Measurements from ENCODE around the gene TTC31. TPM values are rescaled to one million over a fixed set of nuclear protein-coding genes. Genes with fewer than 3 reads are reported as not detected.

The TTC31 gene
- total RNA-seq, 1 experiment from 2014 or later: 26.4 TPM

DNA sequence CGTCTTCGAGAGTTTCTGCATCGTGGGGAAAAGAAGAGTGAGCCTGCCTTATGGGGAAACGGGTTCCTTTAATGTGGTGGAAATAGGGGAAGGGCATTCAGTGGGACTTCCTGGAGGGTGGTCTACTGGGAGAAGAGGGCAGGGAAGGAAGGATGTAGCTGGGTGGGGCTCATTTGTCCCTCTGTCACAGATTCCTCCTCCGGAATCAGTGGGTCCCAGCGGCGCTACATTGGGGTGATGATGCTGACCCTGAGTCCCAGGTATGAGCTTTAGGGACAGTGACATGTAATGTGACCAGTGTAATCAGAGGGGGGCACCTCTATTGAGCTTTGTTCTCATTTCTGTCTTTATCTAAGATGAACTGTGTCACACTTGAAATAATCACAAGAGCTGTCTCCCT lies 48.8 kb downstream of the TTC31 start (continued):
- TF ChIP-seq, protein P1, sequence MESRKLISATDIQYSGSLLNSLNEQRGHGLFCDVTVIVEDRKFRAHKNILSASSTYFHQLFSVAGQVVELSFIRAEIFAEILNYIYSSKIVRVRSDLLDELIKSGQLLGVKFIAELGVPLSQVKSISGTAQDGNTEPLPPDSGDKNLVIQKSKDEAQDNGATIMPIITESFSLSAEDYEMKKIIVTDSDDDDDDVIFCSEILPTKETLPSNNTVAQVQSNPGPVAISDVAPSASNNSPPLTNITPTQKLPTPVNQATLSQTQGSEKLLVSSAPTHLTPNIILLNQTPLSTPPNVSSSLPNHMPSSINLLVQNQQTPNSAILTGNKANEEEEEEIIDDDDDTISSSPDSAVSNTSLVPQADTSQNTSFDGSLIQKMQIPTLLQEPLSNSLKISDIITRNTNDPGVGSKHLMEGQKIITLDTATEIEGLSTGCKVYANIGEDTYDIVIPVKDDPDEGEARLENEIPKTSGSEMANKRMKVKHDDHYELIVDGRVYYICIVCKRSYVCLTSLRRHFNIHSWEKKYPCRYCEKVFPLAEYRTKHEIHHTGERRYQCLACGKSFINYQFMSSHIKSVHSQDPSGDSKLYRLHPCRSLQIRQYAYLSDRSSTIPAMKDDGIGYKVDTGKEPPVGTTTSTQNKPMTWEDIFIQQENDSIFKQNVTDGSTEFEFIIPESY (IDR thresholded peaks at IDR 0.05; ENCODE audit: extremely low read depth, insufficient replicate concordance, low read length): no peak
- TF ChIP-seq ZFX (IDR thresholded peaks at IDR 0.05) (no peak), ATF3 (IDR thresholded peaks at IDR 0.05) (no peak), EZH2 (IDR thresholded peaks at IDR 0.05) (no peak), SIN3A (IDR thresholded peaks at IDR 0.05; ENCODE audit: low read depth) (no peak), ELF1 (IDR thresholded peaks at IDR 0.05; ENCODE audit: borderline replicate concordance, low read depth) (no peak), EZH2phosphoT487 (IDR thresholded peaks at IDR 0.05; ENCODE audit: borderline replicate concordance) (no peak), SRF (IDR thresholded peaks at IDR 0.05; ENCODE audit: low read depth) (no peak), YY1 (IDR thresholded peaks at IDR 0.05; ENCODE audit: extremely low read depth, insufficient replicate concordance, low read depth, low read length) (no peak)

DNA sequence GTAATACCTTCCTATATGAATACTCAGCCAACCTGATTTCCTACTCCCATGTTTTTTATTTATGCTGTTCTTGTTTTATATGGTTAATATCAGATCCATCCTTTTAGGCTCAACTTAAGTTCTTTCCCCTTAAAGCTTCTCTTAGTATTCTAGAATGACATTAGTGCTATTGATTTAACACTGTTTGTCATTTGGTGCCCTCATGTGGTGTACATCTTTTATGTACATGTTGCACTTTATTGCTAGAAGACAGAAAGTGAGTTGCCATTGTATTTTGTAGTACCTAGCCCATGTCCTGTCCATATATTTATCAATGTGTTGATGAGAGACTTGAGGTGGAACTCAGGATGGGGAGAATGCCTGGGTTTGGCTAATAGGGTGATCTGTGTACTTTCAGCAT lies 49.3 kb downstream of the TTC31 start:
- CTCF ChIA-PET: interaction anchor here (0.8 to 2.3 kb wide), 8 partner anchors 13 to 705 kb away, joined by 3 to 12 read pairs (median 6); partner anchors contain the start of genes CCDC142 and TTC31
- Histone ChIP-seq H3K27ac (ENCODE audit: low read depth, low read length) (no peak overlapping the region), H3K9me2 (ENCODE audit: insufficient read depth) (no peaks in the 10 kb centered on the region), H3K9me3 (ENCODE audit: control insufficient read depth in 1 of 2, insufficient read depth in 1 of 2, low read depth in 1 of 2, low read length in 2 of 2) (no peaks in the 10 kb centered on the region), H4K20me1 (ENCODE audit: insufficient read depth) (no peaks in the 10 kb centered on the region), H3K9ac (ENCODE audit: low read length) (no peak overlapping the region), H3K4me1 (ENCODE audit: control insufficient read depth in 1 of 2, insufficient read depth in 2 of 2, low read length in 2 of 2) (peaks cover 14 to 22% of the 10 kb centered on the region in 2 experiments), H3K4me2 (ENCODE audit: low read length) (no peak overlapping the region), H3K36me3 (ENCODE audit: control insufficient read depth in 1 of 2, insufficient read depth in 2 of 2, low read length in 2 of 2) (peaks cover 8 to 14% of the 10 kb centered on the region in 2 experiments; a peak in 3 of 4 replicates), H3K79me2 (ENCODE audit: insufficient read depth, low read length) (peaks cover 34% of the 10 kb centered on the region), H2AFZ (ENCODE audit: low read depth, low read length, poor library complexity, severe bottlenecking) (no peak overlapping the region), H3K4me3 (replicated peaks in 1 of 2; ENCODE audit: low read depth in 1 of 2, low read length in 2 of 2) (no peak overlapping the region), H3K27me3 (ENCODE audit: insufficient read depth, low read length) (no peaks in the 10 kb centered on the region)
- ATAC-seq (no peak), DNase-seq (ENCODE audit: low read depth, low spot score) (no peak)
- POLR2A ChIA-PET: interaction anchor here (1.3 kb wide), 1 partner anchor 28 kb away, joined by 4 read pairs; no protein-coding TSS in a partner anchor
- BruUV-seq (replicated peaks): no TSS peak
- RAD21 ChIA-PET (ENCODE audit: low non-redundant PET in 1 of 2, low total read pairs in 2 of 2, uncharacterized antibody in 2 of 2, unreplicated experiment in 2 of 2): interaction anchor here in 1 of 2 experiments (0.6 kb wide), 1 partner anchor 48 kb away, joined by 3 read pairs; no protein-coding TSS in a partner anchor
- intact Hi-C loops (cut with micrococcal nuclease): loop anchor here (1.0 to 5.0 kb wide), 2 partner anchors 199 to 280 kb away; no protein-coding TSS in a partner anchor
- TF ChIP-seq CTCF (IDR thresholded peaks at IDR 0.05 in 2 of 3, conservative IDR thresholded peaks at IDR 0.05 in 1 of 3; ENCODE audit: borderline replicate concordance in 1 of 3, insufficient read depth in 1 of 3, low read depth in 2 of 3, low read length in 2 of 3): peak in 2 of 3 experiments; percentile 35 to 53; a peak in 3 of 6 replicates
- TF ChIP-seq FOSL1 (IDR thresholded peaks at IDR 0.05; ENCODE audit: low read depth): no peak
